GM23338 (cell line): ENCODE results near the gene KCNH4. TPM values are rescaled to one million over a fixed set of nuclear protein-coding genes. Genes with fewer than 3 reads are reported as not detected.

Experiments
- ATAC-seq: fragments of 200-7000 bp; cut with Tn5 transposase; 3 replicates; pipeline ENCODE4 v1.9.1; 2020
- DNase-seq: peaks from one replicate; pipeline ENCODE4 v3.0.0-alpha.2; 2015; ENCODE audit warnings: low spot score
- H2AFZ ChIP-seq: fragments of 200-600 bp; sonication (generic); 2 replicates; pipeline ENCODE4 v1.8.0; 2016; ENCODE audit warnings: antibody characterized with exemption, mild to moderate bottlenecking, moderate library complexity
- H3F3A ChIP-seq: fragments of 200-600 bp; sonication (generic); replicated peaks from 2 replicates; pipeline ENCODE4 v1.8.0; 2017; ENCODE audit warnings: antibody characterized with exemption, mixed run types, low read depth
- H3K27ac ChIP-seq: fragments of 200-600 bp; sonication (generic); 2 replicates; pipeline ENCODE4 v1.6.1; 2016; ENCODE audit warnings: low read depth
- H3K27me3 ChIP-seq: fragments of 200-600 bp; sonication (generic); 2 replicates; pipeline ENCODE4 v1.8.0; 2016; ENCODE audit warnings: mild to moderate bottlenecking, mixed run types, moderate library complexity; ENCODE audit not compliant: insufficient read depth
- H3K36me3 ChIP-seq: fragments of 200-600 bp; sonication (generic); 2 replicates; pipeline ENCODE4 v1.8.0; 2016; ENCODE audit warnings: mild to moderate bottlenecking; ENCODE audit not compliant: insufficient read depth
- H3K4me1 ChIP-seq: fragments of 200-600 bp; sonication (generic); 2 replicates; pipeline ENCODE4 v1.8.0; 2016; ENCODE audit warnings: mild to moderate bottlenecking, moderate library complexity; ENCODE audit not compliant: insufficient read depth
- H3K4me2 ChIP-seq: fragments of 200-600 bp; sonication (generic); 2 replicates; pipeline ENCODE4 v1.7.1; 2017; ENCODE audit warnings: mixed run types
- H3K4me3 ChIP-seq: fragments of 200-600 bp; sonication (generic); 2 replicates; pipeline ENCODE4 v1.6.1; 2016; ENCODE audit warnings: mixed run types
- H3K79me2 ChIP-seq: fragments of 200-600 bp; sonication (generic); replicated peaks from 2 replicates; pipeline ENCODE4 v1.8.0; 2017; ENCODE audit warnings: mild to moderate bottlenecking; ENCODE audit not compliant: insufficient read depth
- H3K9me2 ChIP-seq: fragments of 200-600 bp; sonication (generic); 2 replicates; pipeline ENCODE4 v1.8.0; 2017; ENCODE audit not compliant: insufficient read depth
- H4K20me1 ChIP-seq: fragments of 200-600 bp; sonication (generic); replicated peaks from 2 replicates; pipeline ENCODE4 v1.8.0; 2017; ENCODE audit warnings: mild to moderate bottlenecking; ENCODE audit not compliant: insufficient read depth
- H3K27ac Mint-ChIP-seq: 2 replicates; pipeline ENCODE4 v1.8.0; 2020; ENCODE audit warnings: inconsistent platforms, mild to moderate bottlenecking, moderate library complexity, mixed read lengths
- H3K27me3 Mint-ChIP-seq: 3 replicates; pipeline ENCODE4 v1.8.0; 2022; ENCODE audit warnings: low read depth, mild to moderate bottlenecking, moderate library complexity, mixed read lengths, inconsistent platforms; ENCODE audit not compliant: insufficient read depth, poor library complexity
- H3K36me3 Mint-ChIP-seq: 3 replicates; pipeline ENCODE4 v1.8.0; 2021; ENCODE audit warnings: low read depth, mild to moderate bottlenecking, inconsistent platforms, moderate library complexity, mixed read lengths
- H3K4me1 Mint-ChIP-seq: 3 replicates; pipeline ENCODE4 v1.8.0; 2020; ENCODE audit warnings: mild to moderate bottlenecking, inconsistent platforms, mixed read lengths
- H3K4me3 Mint-ChIP-seq: 3 replicates; pipeline ENCODE4 v1.8.0; 2021; ENCODE audit warnings: moderate library complexity, mild to moderate bottlenecking, inconsistent platforms, mixed read lengths
- H3K9me3 Mint-ChIP-seq: 3 replicates; pipeline ENCODE4 v1.8.0; 2020; ENCODE audit warnings: moderate library complexity, mild to moderate bottlenecking, inconsistent platforms, mixed read lengths
- NANOG ChIP-seq: IDR thresholded peaks from 2 replicates; pipeline ENCODE4 v1.6.1; 2016; ENCODE audit warnings: antibody characterized with exemption, borderline replicate concordance
- STAT1 ChIP-seq: IDR thresholded peaks from one replicate; pipeline ENCODE4 v1.6.1; 2016; ENCODE audit warnings: antibody characterized with exemption; ENCODE audit not compliant: unreplicated experiment
- ZNF331 ChIP-seq: fragments of 250-450 bp; sonication (Bioruptor Pico); IDR thresholded peaks from 2 replicates; pipeline ENCODE4 v1.5.0; 2020; ENCODE audit warnings: low read depth, mild to moderate bottlenecking, moderate library complexity
- ZNF462 ChIP-seq: fragments of 250-450 bp; sonication (Bioruptor Pico); IDR thresholded peaks from 2 replicates; pipeline ENCODE4 v1.5.0; 2020; ENCODE audit warnings: mild to moderate bottlenecking, moderate library complexity
- polyA plus RNA-seq: library from polyadenylated mRNA; unstranded; fragments of >200 nt; fragmentation: Nextera tagmentation; extraction: Ambion mirVana; gene quantifications from 2 replicates; pipeline ENCODE4 v1.2.1, GENCODE V29; 2016
- total RNA-seq: library from RNA; depleted of rRNA; stranded (reverse); fragments of >200 nt; shearing (Covaris generic); gene quantifications from 2 replicates; pipeline ENCODE4 v1.2.3, GENCODE V29; 2014
- TF ChIP-seq, protein P1 (sequence below), 2 experiments: fragments of 200-600 bp in 1 of 2; sonication (generic) in 1 of 2; conservative IDR thresholded peaks; 2 replicates each; pipeline versions ENCODE4 v1.5.1 to v1.6.1; 2016 to 2017; ENCODE audit warnings: antibody characterized with exemption in 2 of 2, low read depth in 2 of 2, mild to moderate bottlenecking in 2 of 2, moderate library complexity in 1 of 2

KCNH4 gene
- total and polyA plus RNA-seq, 2 experiments from 2014 or later, result 0.08 to 0.49 TPM

DNA sequence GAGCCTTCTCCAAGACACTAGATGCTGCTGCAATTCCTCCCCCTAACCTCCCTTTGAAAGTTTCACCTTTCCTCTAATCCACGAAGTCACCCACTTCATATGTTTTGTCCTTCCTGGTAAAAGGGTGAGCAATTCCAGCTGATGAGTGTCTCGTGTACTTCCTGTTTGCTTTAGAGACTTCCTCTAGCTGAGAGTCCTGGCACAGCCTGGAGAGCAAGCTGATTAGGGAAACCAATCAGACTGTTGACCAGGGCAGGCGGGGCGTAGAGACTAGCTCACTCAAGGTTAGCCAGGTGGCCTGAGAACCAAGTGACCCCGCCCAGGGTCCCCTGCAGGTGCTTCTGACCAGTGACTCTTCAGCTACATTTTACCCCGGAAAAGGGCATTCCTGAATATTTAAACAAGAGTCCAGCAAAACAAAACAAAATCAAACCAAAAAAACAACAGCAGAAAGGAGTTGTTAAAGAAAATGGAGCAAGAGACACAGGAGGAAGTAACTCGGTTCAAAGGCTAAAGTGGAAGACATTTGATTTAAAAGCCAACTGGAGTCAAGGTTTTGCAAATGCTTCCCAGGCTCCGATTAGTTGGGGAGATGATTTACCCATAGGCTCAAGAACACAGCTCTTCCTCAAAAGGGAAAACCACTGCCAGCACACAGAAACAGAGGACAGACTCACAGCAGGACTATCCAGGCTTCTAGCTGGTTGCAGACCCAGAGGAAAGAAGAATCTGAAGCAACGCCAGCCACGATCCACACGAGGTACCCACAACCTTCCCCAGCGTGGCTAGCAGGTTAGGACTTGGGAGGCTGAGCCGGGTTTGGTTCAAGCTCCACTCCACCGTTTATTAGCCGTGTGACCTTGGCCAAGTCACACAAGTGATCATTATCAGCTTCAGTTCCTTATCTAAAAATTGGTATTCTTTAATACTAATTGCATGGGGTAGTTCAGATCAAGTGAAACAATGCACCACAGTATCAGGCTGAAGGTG, 45.0 kb downstream of the KCNH4 start (continued):
- TF ChIP-seq, protein P1, sequence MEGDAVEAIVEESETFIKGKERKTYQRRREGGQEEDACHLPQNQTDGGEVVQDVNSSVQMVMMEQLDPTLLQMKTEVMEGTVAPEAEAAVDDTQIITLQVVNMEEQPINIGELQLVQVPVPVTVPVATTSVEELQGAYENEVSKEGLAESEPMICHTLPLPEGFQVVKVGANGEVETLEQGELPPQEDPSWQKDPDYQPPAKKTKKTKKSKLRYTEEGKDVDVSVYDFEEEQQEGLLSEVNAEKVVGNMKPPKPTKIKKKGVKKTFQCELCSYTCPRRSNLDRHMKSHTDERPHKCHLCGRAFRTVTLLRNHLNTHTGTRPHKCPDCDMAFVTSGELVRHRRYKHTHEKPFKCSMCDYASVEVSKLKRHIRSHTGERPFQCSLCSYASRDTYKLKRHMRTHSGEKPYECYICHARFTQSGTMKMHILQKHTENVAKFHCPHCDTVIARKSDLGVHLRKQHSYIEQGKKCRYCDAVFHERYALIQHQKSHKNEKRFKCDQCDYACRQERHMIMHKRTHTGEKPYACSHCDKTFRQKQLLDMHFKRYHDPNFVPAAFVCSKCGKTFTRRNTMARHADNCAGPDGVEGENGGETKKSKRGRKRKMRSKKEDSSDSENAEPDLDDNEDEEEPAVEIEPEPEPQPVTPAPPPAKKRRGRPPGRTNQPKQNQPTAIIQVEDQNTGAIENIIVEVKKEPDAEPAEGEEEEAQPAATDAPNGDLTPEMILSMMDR (conservative IDR thresholded peaks at IDR 0.05; ENCODE audit: low read depth in 2 of 2), result no peak
- TF ChIP-seq NANOG (no peak), ZNF462 (CRISPR knock-in tag) (no peak), STAT1 (no peak)

GRCh38 chr17:42135151-42135550, 45.8 kb downstream of the KCNH4 start:
- Histone ChIP-seq H3K4me3 (no peak overlapping the region), H3F3A (0 out of 2 replicates have a peak, but pooled peaks cover 4% of the 10 kb centered on the region), H3K9me2 (no peaks in the 10 kb centered on the region), H3K36me3 (no peaks in the 10 kb centered on the region; the same call in 1 of the 2 replicates), H3K4me1 (peaks cover 10% of the 10 kb centered on the region), H3K27me3 (no peaks in the 10 kb centered on the region), H2AFZ (no peak overlapping the region), H3K4me2 (no peak overlapping the region), H3K79me2 (peaks cover 81% of the 10 kb centered on the region), H3K27ac (peak overlapping the region; percentile 84), H4K20me1 (peaks cover 16% of the 10 kb centered on the region)
- Mint-ChIP-seq H3K9me3 (no peaks in the 10 kb centered on the region), H3K36me3 (peaks cover 6% of the 10 kb centered on the region; the same call in 2 of the 3 replicates), H3K27me3 (peaks cover 11% of the 10 kb centered on the region), H3K4me3 (no peak overlapping the region; the same call in 2 of the 3 replicates), H3K4me1 (peaks cover 33% of the 10 kb centered on the region), H3K27ac (peak overlapping the region; percentile 87; the same call in 1 of the 2 replicates)
- DNase-seq, result no peak
- no peak for ATAC-seq
- no peak for TF ChIP-seq NANOG
- no peak for TF ChIP-seq ZNF462 (CRISPR knock-in tag)
- no peak for TF ChIP-seq ZNF331
